HG02885 (cell line): Measurements from ENCODE around the gene KRTAP9-4.
"Not testable (repeated sequence)": the region's sequence is repeated elsewhere in the genome, so short reads cannot be mapped to it uniquely, and the experiment has no call there.

Experiments
- ATAC-seq: cut with Tn5 transposase; IDR thresholded peaks from one replicate; pipeline ENCODE4 v1.9.1; 2021; ENCODE audit warnings: mild to moderate bottlenecking; ENCODE audit not compliant: unreplicated experiment, poor library complexity

The KRTAP9-4 gene

DNA sequence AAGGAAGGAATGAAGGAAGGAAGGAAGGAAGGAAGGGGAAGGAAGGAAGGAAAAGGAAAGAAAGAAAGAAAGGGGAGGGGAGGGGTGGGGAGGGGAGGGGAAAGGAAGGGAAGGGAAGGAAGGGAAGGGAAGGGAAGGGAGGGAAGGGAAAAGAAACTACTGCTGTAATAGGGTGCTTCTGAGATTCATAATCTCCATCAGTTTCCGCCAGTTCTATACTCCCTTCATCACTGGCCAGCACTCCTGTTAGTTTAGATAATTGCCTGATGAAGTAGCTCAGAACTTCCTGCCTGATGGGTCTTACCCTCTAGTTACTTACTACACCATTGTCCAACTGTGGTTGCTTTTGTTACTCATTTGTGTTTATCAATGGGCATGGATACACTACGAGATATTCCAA, 13.7 kb downstream of the KRTAP9-4 start:
- ATAC-seq, result no peak

DNA sequence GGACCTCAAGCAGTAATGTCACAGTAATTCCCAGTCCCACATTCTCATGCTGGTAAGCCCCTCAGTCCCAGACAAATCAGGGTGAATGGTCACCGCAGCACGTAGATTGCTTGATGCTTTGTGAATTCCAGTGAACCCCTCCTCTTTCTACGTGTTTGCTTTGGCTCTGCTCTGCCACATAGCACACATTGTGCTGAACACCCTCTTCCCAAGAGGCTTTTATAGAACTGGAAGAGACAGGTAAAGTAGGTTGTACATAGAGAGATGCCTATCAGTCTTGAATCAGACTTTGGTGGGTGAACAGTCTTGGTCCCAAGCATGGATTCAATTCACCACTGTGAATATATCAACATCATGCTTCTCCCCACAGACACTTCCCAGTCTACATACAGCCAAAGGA, 15.1 kb downstream of the KRTAP9-4 start:
- no peak for ATAC-seq

DNA sequence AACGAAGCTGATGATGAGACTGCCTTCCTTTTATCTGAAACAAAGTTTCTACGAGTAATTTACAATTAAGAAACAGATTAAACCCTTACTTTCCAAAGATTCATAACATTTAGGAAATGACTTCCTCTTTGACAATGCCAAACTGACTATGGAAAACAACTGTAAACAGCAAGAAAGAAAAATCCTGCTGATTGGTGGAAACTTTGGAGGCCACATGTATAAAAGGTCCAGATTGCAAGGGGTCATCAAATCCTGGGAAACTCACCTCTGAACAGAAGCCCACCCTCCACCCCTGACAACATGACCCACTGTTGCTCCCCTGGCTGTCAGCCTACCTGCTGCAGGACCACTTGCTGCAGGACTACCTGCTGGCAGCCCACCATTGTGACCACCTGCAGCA, 15.6 kb downstream of the KRTAP9-4 start, which contains the start of gene KRTAP9-6:
KRTAP9-6 (plus strand) TSS at position 301 of the 400 bp plus-strand sequence; CDS start at position 301, 0 bp downstream.
- ATAC-seq, result no peak

DNA sequence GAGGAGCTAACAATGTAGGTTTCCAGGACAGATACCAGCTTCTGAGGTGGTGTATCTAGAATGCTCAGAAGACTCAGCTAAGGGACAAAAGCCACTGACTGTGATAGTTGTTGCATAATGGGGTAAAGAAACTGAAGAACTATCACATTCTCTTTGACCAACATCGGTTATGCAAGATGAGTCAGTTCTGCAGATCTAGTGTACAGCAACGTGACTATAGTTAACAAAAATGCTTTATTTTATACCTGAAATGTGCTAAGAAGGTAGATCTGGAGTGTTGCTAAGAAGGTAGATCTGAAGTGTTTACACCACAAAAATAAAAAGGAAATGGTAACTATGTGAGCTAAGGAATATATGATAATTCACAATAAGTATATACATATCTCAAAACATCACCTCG, 18.2 kb downstream of the KRTAP9-4 start:
- no peak for ATAC-seq

DNA sequence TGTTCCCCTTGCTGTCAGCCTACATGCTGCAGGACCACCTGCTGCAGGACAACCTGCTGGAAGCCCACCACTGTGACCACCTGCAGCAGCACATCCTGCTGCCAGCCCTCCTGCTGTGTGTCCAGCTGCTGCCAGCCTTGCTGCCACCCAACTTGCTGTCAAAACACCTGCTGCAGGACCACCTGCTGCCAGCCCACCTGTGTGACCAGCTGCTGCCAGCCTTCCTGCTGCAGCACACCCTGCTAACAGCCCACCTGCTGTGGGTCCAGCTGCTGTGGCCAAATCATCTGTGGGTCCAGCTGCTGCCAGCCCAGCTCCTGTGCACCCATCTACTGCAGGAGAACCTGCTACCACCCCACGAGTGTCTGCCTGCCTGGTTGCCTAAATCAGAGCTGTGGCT, 21.8 kb downstream of the KRTAP9-4 start:
- ATAC-seq, result not testable (repeated sequence)

DNA sequence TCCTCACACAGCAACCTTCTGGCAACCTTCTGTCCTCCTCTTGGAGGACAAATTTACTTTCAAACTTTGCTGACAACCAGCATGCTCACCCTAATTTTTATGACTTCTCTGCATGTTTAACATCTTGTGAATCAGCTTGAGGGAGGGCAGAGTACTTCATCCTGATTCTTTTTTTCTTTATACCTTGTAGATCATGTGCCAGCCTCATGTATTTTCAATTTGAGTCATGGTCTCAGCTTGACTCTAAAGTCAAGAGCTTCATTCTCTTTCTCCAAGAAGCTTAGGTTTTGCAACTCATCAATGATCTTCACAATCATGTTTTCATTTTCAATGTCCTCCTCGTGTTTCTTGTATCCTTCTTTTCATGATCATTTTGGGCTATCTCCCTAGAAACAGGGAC, 22.4 kb downstream of the KRTAP9-4 start:
- no peak for ATAC-seq

DNA sequence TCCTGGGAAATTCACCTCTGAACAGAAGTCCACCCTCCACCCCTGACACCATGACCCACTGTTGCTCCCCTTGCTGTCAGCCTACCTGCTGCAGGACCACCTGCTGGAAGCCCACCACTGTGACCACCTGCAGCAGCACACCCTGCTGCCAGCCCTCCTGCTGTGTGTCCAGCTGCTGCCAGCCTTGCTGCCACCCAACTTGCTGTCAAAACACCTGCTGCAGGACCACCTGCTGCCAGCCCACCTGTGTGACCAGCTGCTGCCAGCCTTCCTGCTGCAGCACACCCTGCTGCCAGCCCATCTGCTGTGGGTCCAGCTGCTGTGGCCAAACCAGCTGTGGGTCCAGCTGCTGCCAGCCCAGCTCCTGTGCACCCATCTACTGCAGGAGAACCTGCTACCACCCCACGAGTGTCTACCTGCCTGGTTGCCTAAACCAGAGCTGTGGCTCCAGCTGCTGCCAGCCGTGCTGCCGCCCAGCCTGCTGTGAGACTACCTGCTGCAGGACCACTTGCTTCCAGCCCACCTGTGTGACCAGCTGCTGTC, 26.2 kb downstream of the KRTAP9-4 start, which contains the start of gene KRTAP9-7:
KRTAP9-7 (plus strand) TSS at position 51 of the 543 bp plus-strand sequence; CDS start at position 51, 0 bp downstream.
- not testable (repeated sequence) for ATAC-seq

DNA sequence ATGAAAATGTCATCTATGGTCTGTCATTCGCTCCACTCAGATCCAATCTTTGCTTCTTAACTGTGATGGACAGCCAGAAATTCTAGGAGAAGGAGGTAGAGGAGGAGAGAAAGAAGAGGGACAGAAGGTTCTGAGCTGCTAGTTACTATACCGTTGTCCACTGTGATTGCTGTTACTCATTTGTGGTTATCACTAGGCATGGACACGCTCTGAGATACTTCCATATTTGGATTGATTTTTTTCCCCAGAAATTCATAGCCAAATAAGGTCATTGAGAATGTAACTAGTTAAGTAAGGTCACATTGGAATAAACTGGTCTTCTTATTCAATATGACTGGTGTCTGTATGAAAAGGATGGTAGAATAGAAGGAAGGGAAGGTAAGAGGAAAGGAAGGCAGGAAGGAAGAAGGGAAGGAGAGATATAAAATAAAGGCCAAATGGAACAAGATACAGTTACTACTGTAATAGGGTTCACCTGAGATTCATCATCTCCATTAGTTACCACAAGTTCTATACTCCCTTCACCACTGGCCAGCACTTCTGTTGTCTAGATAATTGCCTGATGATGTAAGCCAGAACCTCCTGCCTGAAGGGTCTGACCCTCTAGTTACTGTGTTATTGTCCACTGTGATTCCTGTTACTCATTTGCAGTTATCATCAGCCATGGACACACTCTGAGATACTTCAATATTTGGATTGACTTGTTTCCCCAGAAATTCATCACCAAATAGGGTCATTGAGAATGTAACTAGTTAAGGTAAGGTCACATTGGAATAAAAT, 28.9 kb downstream of the KRTAP9-4 start:
- no peak for ATAC-seq

DNA sequence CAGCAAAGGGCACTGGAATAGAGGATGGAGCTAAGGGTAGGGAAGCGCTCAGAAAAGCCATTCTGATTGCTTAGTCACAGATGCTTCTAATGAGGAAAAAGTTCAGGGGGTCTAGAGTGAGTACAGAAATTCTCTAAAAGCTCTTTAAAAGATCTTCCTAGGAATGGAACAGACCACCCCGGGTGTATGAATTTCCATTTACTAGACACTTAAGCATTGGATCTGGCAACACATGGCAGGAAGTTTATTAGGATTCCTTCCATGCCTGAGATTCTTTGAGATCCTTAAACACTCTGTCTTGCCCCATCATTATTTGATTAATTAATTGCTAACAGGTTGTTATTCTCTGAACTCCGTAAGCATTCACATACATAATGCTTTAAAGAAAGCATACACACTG, 34.6 kb downstream of the KRTAP9-4 start:
- ATAC-seq, result no peak

DNA sequence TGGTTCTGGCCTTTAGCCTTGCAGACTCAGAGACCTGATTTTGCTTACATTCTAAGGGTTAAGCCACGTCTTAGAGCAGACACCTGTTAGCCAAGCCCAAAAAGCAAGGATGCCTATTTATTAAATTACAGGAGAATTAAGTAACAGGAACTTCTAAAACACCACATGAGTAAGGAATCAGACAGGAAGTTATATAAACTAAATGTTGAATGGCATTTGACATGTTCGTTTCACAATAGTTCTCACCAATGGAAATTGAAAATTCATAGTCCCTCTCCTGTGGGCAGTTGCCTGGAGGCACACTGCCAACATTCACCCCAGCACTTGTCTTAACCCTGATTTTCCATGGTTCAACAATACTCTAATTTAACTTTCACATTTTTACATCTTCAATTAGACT, 35.1 kb downstream of the KRTAP9-4 start:
- ATAC-seq, result no peak

DNA sequence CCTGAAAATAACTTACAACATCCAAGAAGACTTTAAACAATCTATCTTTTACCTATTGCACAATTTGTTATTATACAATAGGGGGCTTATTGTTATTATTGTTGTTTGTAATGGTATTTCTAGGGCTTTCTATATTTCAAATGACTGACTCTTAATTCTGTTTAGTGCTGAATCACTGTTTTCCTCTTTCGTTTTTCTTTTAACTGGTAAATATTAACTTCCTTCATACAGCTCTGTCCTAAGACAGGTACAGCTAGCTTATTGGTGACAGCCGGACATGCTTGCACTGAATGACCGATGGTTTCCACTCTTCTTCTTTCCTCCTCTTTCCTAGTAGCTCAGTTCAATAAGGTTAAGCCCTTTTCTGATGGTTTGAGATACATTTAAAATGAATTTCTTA, 37.6 kb downstream of the KRTAP9-4 start:
- ATAC-seq, result no peak

DNA sequence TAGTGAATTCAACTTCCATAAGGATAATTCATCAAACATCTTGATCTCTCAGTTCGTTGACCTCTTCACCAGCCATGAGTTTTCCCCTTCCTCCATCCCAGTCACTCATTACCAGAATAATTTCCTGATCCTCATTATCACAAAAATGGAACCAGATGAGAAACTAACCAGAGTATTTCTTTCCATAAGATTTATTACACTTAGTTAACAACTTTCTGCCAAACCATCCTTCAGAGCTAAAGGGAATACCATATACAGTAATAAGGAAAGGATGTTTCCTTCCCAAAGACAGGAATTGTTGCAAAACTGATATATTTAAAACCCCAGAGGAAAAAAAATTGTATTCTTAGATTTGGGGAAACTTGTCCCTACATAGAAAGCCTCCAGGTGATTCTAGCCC, 44.5 kb downstream of the KRTAP9-4 start:
- no peak for ATAC-seq

DNA sequence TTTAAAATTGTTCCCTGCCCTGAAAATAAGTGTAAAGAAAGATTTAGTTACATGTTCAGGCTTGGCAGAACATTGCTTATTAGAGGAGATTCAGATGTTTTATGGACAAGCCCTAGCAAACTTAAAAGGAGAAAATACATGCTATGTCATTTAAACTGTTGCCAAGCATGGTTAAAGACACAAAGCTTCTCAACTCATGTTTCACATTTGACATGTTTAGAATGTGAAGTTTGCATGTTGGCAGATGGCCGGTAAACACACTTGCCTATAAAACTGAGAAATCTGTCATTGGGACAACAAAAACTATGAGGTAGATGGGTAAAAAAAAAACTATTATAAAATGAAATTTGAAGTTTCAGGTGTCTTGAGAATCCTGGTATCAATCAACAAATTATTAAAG, 47.4 kb downstream of the KRTAP9-4 start:
- no peak for ATAC-seq

DNA sequence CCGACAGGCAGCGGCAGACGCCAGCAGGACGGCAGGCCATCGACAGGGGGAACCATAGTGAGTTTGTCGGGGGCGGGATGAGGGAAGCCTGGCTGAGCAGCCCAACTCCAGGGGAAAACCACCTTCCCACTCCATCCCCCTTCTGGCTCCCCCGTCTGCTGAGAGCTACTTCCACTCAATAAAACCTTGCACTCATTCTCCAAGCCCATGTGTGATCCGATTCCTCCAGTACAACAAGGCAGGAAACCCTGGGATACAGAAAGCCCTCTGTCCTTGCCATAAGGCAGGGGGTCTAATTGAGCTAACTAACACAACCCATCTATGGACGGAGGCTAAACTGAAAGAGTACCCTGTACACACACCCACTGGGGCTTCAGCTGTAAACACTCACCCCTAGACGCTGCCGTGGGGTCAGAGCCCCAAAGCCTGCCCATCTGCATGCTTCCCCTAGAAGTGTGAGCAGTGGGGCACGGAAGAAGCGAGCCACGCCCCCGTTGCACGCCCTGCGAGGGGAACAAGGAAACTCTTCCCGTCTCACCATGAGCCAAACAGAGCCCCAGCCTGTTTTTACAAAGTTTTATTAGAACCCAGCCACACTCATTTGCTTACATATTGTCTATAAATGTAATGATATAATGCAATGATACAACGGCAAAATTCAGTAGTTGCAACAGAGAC, 49.1 kb downstream of the KRTAP9-4 start:
- ATAC-seq, result no peak
